B cell (primary cell): Measurements from ENCODE around the gene UBE2U.

Experiments used
- CTCF ChIP-seq: fragments of 200-600 bp; IDR thresholded peaks from one replicate; pipeline ENCODE4 v1.8.0; 2022; ENCODE audit warnings: antibody characterized with exemption, mild to moderate bottlenecking
- EZH2 ChIP-seq: IDR thresholded peaks from 2 replicates; pipeline ENCODE4 v1.6.1; 2012; ENCODE audit warnings: borderline replicate concordance, low read depth, mild to moderate bottlenecking, moderate library complexity, low read length; ENCODE audit not compliant: insufficient read depth, poor library complexity, severe bottlenecking

- TF ChIP-seq CTCF (no peak), EZH2 (no peak)
These were observed 66.1 kb downstream of the UBE2U start for GRCh38 chr1:64269558-64269884.
